GM15510 (cell line): Measurements from ENCODE around the gene LYRM2.

ENCODE experiments used
- POLR2A ChIP-seq: IDR thresholded peaks from 3 replicates; pipeline ENCODE4 v1.6.1; 2011; ENCODE audit warnings: borderline replicate concordance; ENCODE audit not compliant: insufficient read length; ENCODE audit errors: extremely low read depth

LYRM2 gene

DNA sequence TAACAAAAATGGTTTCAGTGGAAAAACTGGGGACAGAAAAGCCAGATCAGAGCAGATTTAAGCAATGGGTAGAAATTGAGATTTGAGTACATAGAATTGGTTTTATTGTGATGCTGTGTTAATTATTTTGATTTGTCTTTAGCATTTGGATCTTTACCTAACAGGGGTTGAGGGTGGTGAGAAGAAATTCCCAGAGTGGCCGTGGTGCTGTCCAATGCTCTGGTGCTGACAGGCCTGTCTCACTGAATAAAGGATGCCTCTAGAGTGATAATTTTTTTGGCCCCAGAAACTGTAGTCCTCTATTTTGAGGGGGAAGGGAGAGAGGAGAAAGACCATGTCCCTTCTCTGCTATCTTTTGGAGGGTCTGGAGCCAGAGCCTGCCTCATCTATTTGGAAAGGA is 79.1 kb downstream of the LYRM2 start:
- no peak for TF ChIP-seq POLR2A

GRCh38 chr6:89555806-89556205 is 82.7 kb downstream of the LYRM2 start:
- no peak for TF ChIP-seq POLR2A

DNA sequence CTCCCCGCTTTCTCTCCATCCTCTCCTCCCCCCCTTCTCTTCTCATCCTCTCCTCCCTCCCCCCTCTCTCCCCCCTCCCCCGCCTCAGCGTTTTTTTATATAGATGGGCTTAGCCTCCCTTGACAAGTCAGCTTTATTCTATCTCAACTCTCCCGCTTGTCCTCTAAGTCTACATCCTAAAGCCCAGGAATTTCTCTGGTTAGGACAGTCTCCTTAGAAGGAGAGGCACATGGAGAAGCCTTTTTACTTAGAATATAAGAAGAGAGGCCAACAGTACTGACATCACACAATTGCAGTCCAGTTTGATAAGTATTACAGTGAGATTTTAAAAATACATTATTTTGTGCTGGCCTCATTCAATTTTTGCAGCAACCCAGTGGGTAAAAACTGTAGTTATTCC is 83.5 kb downstream of the LYRM2 start:
- TF ChIP-seq POLR2A, result no peak

GRCh38 chr6:89554106-89554505 is 84.4 kb downstream of the LYRM2 start:
- no peak for TF ChIP-seq POLR2A

DNA sequence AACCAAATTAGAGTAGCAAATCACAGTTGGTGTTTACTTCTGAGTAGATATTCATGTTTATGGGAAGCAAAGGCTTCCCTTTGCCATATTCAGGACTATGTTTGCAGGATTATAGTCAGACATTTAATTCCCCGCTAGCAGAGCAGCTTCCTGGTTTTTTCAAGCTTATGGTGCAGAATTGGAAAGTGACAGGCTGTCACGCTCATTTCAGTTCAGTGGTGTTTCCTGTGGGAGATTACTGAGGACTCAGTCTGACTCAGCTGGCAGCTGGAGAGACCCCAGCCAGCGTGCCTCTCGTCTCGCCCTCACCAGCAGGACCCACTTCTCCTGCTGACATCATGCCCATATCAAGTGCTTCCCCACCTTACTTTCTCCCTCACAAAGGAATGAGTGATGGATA is 85.1 kb downstream of the LYRM2 start:
- no peak for TF ChIP-seq POLR2A

- TF ChIP-seq POLR2A, result no peak
These were observed 91.3 kb downstream of the LYRM2 start for GRCh38 chr6:89547281-89547680.

GRCh38 chr6:89542866-89543265 is 95.7 kb downstream of the LYRM2 start:
- TF ChIP-seq POLR2A, result no peak

DNA sequence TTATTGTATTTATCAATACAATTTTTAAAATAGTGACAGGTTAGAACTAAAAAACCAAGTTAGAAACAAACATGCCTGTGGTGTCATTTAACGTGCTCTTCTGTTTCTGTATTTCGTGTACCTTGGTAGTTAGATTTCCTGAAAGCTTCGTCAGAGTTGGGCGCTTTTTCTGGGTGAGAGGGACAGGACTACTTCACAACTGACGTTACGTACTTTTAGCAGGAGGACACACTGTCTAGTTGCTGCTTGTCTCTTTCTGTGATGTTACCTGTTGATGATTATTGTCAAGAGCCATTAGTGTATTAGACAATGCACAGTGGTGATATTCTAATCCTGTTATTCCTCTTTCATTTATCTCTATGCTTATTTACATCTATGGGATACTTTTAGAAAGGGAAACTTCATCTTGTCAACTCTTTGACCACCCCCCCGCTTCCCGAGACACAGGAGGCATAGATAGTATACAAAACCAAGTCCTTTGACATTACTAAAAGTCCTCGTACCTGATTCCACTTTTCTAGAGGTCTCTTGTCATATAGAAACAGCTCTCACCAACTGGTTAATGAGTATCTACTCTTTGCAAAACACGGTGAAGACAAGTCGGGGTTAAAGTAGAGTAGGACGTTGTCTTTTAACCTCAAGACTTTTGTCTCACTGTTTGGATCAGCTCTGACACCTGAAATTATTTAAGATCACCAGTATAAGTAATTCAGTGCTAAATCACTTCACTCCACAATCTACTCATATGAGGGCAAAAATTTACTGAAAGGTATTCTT is 96.3 kb downstream of the LYRM2 start:
- no peak for TF ChIP-seq POLR2A

- TF ChIP-seq POLR2A, result no peak
These were observed 98.8 kb downstream of the LYRM2 start for GRCh38 chr6:89539779-89540178.

- no peak for TF ChIP-seq POLR2A
These were observed 102.3 kb downstream of the LYRM2 start for GRCh38 chr6:89536231-89536630.

DNA sequence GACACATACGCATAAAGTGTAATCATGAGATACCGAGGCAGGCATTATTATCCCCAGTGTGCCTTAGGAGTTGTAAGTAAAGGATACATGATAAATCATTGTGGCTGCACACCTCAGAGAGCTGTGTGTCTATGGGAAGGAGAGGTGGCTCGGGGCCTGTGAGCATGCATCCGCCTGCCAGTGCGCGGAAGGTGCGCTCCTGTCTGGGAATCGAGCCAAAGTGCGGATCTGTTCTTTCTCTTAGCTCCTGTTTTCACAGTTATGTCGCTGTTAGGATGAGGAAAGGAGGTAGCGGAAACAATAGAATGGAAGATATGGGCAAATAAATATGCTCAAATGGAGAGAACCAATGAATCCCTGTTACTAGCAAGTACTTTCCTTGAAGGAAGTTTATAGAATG is 107.6 kb downstream of the LYRM2 start:
- TF ChIP-seq POLR2A, result no peak

GRCh38 chr6:89528866-89529265 is 109.7 kb downstream of the LYRM2 start:
- no peak for TF ChIP-seq POLR2A

DNA sequence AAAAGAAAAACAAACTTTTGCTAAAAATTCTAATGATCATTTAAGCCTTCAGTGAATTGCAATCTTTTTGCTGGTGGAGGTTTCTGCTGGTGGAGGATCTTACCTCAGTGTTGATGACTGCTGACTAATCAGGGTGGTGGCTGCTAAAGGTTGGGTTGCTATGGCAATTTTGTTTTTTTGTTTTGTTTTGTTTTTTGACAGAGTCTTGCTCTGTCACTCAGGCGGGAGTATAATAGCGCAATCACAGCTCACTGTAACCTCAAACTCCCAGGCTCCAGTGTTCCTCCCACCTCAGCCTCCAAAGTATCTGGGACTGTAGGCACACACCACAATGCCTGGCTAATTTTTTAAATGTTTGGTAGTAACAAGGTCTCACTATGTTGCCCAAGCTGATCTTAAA is 110.9 kb downstream of the LYRM2 start:
- no peak for TF ChIP-seq POLR2A

GRCh38 chr6:89526563-89526869 is 112.0 kb downstream of the LYRM2 start:
- no peak for TF ChIP-seq POLR2A

GRCh38 chr6:89525786-89526562 is 112.6 kb downstream of the LYRM2 start:
- TF ChIP-seq POLR2A, result no peak

- TF ChIP-seq POLR2A, result no peak
These were observed 115.8 kb downstream of the LYRM2 start for GRCh38 chr6:89522778-89523177.
